ENCODE results near the gene DPYSL5. TPM values are rescaled to one million over a fixed set of nuclear protein-coding genes. Genes with fewer than 3 reads are reported as not detected.

Gene DPYSL5
- total RNA-seq, 1 donor from 2014 or later: not detected

DNA sequence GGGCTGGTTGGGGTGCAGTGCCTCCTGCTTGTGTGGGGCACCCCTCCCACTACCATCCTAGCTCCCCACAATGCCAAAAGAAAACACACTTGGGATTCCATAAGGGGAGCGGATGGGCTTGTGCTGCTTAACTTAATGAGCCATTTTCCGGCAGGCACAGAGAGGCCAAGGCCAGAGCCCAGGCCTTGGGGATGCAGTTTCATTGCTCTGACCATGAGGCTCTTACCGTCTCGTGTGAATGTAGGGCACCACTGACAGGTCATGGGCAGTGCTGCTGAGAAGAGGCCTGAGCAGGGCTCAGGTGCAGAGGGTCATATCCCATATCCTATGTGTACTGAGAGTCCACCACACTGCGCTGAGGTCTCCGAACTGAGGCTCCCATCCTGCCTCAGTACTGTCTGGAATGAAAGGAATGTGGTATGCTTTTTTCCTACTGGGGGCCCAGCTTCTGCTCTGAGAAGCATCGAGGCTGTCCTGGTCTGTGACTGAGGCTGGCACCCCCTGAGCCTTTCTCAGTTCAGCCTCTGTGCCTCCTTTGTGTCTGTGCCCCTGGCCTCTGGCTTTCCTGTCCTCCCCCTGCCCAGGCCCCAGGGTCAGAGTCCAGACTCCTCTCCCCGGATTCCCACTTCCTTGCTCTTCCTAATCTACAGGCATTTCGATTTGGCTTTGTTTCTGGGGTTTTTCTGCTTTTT is 77.3 kb downstream of the DPYSL5 start:
- no peak for DNase-seq (ENCODE audit: low read depth in 2 of 2)

DNA sequence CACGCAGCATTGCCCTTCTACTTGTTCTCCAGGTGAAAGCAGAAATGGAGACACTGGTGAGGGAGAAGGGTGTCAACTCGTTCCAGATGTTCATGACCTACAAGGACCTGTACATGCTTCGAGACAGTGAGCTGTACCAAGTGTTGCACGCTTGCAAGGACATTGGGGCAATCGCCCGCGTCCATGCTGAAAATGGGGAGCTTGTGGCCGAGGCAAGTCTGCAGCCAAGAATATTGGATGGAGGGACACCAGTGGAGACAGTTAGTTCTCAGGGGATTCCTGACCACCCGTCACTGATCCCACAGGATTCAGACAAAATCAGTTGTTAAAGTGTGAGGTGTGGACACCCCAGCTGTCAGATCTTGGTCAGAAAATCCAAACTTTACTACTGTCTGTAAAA is 79.3 kb downstream of the DPYSL5 start:
- no peak for DNase-seq (ENCODE audit: low read depth in 2 of 2)

DNA sequence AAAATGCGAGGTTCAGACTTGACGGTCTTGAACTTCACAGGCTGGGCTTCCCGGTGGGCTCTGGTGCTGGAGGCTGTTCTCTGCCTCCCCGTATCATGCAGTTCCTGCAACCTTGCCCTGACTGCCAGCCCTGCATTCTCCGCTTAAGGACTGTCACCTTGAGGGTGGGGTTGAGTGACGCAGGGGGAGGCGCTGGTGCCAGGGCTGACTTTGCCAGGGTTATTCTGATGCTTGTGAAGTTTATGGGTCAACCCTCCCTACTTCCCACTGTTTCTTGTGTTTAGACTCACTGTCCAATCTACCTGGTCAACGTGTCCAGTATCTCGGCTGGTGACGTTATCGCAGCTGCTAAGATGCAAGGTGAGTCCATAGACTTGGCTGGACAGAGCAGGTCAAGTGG is 85.0 kb downstream of the DPYSL5 start:
- DNase-seq (ENCODE audit: low read depth in 2 of 2): no peak

DNA sequence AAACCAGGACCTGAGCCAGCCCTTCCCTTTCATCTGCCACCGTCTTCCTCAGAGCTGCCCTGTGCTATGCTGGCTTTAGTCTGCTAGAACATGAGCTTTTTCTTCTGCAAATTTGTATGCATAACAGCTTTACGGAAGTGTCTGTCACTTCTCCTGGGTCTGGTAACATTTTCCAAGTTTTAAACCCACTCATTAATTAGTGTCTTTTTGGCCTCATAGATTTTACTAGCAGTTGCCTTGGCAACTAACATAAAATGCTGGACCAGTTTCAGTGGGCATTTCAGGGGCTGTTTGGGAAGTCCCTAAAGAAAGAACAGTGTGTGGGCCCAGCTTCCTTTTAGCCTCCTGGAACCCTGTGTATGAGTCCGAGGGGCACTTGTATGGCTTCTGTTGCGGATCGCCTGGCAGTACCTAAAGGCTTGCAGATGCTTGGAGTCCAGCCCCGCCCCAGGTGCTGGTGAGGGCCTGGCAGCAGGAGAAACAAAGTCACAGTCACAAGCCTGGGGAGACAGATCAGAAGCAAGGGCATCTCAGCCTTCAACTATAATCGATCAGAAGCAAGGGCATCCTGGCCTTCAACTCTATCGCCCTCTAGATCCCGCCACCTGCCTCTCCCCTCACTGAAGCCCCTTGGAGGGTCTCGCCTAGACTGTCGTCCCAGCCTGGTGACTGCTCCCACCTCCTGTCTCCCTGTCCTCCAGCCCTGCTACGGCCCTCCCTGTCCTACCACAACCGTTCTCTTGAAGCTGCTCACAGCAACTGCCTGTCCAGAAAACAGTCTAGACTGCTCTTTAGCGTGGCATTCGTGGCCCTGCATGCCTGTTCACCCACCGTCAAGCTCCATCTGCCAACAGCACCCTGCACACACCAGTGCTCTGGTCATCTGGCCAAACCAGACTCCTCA is 85.8 kb downstream of the DPYSL5 start:
- no peak for DNase-seq (ENCODE audit: low read depth in 2 of 2)

DNA sequence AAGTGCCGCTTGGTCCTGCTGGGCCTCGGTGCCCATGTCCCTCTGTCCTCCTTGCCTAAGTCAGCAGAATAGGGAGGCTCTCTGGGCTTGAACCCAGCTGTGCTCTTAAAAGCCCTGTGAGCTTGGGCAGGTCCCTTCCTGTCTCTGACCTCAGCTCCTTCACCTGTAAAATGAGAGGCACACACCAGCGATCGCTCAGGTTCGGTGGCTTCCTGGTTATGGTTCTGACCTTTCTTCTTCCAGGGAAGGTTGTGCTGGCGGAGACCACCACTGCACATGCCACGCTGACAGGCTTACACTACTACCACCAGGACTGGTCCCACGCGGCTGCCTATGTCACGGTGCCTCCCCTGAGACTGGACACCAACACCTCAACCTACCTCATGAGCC is 86.4 kb downstream of the DPYSL5 start:
- no peak for DNase-seq (ENCODE audit: low read depth in 2 of 2)

DNA sequence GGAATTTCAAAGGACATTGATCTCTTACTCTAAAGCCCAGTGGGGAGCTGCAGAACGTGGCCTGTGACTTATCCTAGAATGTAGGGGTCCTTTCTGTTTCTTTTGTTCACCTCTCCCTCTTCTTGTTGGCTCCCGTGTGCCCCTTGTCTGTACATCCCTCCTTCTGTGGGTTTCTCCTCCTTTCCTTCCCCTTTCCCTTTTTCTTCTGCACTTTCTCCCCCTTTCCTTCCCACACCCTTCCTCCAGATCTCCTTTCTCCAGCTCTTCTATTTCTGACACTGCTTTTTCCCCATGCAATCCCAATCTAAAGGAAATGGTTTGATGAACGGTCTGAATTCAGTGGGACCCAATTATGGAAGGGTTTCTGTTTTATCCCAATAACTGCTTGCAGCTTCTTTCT is 87.1 kb downstream of the DPYSL5 start:
- DNase-seq (ENCODE audit: low read depth in 2 of 2): no peak

DNA sequence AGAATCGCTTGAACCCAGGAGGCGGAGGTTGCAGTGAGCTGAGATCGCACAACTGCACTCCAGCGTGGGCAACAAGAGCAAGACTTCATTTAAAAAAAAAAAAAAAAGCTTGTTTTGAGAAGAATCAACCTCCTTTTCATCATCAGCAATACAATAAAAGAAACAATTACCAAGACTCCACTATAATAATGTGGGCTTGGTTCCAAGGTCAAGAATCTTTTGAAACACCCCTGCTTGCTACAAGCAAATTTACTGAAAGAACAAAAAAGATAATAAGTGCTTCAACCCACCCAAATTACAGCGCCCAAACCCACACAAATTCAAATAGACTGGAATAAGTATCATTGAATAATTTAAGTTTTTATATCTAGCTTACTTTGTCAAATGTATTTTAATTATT is 88.9 kb downstream of the DPYSL5 start:
- DNase-seq (ENCODE audit: low read depth in 2 of 2): no peak

DNA sequence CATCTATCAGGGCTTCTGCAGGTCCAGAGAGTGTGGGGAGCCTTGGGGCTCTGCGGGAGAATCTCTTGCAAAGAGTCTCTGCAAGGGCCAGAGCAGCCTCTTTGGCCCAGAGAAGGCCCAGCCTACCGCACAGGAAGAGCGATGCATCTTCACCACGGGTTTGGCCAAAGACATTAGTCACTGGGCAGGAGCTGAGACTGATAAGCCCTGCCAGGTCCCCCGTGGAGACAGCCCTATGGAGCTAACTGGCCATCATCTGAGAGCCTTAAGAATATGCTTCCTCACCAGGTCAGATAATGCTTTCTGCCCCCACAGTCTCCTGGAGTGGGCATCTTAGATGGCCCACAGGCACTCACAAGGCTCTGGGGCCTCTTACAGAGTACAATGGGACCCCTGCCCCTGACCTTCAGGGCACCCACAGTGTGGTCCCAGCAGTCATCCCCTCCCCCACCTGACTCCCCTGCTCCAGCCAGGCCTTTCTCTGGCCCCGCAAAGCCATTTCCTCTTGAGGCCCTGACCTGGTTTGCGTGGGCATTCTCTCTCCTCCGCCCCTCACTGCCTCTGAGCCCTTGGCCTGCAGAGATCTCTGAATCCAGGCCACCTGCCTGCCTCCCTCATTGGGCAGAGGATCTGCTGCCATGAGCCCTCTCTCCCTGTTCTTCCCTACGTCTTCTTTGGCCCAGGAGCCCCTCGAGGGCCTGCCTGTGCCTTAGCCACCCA is 90.6 kb downstream of the DPYSL5 start:
- no peak for DNase-seq (ENCODE audit: low read depth in 2 of 2)

DNA sequence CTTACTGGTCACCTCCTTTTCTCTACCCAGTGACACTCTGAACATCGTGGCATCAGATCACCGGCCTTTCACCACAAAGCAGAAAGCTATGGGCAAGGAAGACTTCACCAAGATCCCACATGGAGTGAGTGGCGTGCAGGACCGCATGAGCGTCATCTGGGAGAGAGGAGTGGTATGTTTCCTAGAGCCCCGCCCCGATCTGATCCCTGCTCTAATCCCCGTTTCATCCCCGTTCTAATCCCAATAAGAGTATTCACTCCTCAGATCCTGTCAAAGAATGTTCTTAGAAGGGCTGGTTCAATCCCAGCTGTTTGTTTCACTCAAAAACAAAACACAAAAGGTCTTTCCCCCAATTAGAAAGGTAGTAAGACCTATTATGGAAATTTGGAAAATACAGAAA is 92.1 kb downstream of the DPYSL5 start:
- no peak for DNase-seq (ENCODE audit: low read depth in 2 of 2)

DNA sequence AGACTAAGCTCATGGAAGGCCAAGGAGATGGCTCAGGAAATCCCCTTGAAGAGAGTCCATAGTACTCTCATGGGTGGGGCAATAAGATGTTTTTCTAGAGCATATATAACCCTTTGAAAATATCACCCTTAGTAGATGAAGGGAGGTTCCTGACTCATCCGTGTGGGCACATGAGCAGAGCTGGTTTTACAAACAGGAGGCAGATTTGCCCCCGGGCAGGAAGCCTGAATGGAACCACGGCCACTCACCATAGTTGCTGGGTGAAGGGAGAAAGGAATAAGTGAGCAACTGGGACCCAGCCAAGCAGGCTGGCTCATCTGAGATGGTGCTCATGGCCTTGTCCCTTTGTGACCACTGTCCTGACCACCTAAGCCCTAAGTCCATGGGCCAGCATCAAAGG is 93.6 kb downstream of the DPYSL5 start:
- no peak for DNase-seq (ENCODE audit: low read depth in 2 of 2)

DNA sequence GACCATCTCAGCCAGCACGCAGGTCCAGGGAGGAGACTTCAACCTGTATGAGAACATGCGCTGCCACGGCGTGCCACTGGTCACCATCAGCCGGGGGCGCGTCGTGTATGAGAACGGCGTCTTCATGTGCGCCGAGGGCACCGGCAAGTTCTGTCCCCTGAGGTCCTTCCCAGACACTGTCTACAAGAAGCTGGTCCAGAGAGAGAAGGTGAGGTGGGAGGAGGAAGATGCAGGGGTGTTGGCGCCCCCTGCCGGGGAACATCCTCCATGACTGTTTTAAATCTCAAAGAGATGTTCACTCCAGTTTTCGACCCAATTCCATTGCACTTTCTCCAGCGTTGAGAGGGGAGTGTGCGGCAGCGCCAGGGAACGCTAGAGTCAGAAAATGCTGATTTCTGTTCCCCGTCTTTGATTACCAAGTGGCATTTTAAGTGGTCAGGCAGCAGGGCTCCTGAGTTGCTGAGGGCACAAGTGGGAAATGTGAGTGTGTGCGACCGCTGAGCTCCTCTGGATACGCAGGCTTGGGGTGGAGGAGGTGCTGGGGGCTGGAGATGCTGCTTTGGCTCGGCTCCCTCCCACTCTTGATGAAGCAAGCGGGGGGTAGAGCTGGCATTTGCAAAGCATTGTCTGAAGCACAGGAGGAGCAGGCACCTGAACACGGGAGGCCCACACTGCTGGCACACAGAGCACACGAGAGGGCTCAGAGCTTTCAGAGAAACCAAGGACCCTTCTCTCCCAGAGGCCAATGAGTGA is 94.8 kb downstream of the DPYSL5 start:
- DNase-seq (ENCODE audit: low read depth in 2 of 2): peak; percentile 50 to 51

DNA sequence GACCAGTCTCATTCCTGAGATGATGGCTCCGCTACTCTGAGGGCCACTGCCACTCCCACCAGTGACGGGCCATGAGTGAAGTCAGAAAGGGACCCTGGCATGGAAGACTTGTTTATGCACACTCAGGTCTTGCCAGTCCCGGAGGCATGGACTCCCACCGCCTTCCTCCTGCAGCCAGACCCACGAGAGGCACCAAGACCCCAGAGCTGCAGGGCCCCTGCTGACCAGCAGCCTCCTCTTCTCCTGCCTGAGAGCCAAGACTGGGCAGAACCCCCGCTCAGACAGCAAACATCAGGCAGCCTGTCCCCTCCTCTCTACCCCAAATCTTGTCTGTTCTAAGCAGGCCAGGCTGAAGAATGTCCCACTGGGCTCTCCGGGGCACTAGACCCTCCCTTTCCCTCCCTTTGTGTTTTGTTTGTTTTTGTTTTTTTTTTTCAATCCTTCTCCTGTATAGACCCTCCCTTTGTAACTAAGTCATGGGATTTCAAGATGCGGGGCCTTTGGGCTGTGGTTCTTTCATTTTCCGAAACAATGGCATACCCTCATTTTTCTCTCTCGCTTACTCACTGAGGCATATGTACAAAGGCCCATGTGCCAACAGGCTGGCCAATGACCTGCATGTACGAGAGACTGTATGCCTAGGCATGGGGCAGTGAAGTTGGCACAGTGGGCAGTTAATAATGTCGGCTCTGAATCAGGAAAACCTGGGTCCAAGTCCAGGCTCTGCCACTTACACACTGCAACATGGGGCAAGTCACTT is 98.2 kb downstream of the DPYSL5 start:
- no peak for DNase-seq (ENCODE audit: low read depth in 2 of 2)

DNA sequence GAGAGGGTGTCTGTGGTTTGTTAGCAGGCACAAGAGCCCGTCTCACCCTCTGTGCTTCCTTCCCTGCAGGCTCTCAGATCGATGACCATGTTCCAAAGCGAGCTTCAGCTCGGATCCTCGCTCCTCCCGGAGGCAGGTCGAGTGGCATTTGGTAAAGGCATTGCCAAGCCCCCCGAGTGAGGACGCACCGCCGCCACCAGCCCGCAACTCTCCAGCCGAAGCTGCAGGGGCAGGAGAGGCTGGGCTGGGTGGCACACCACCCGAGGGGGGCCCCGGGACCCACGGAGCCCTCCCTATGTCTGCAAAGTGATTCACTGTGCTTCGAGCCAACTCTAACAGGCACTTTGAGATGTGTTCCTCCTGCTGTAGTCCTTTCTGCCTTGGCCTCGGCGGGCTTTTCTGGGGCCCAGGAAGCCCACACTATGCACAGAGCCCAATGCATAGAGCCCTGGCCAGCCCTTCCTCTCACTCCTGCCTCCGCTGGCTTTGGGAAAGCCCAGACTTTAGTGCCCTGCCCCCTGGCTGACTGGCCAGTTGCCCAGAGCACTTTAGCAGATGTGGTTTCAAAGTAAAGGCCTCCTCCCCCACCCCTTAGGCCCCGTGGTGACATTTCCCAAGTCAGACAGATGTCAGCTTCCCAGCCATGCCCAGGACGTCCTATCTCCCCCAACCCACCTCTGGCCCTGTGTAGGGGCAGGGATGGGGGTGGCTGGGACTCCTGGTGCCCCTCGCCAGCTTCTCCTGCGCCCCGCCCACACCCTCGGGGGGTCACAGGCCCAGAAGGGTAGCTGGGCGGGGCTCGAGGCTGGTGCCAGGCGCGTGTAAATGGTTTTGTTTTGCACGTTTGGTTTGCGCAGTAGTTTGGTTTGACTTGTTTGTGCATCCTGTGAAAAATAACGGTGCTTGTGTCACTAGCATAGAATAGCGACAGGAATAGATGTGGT is 99.2 kb downstream of the DPYSL5 start:
- peak in 1 of 2 donors; percentile 32 for DNase-seq (ENCODE audit: low read depth in 2 of 2)

DNA sequence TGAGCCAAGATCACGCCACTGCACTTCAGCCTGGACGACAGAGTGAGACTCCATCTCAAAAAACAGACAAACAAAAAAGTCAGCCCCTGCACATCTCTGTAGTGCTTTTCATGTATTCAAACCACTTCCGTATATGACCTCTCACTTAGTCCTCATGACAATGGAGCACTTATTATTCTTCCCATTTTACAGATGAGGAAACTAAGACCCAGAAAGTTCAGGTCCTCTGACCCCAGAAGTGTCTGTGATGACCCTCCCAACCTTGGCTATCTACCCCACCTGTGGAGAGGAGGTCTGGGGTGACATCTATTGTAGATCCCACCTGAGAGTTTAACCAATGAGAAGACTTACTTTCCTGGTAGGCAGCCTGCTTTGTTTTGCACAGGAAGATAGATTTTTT is 100.9 kb downstream of the DPYSL5 start:
- no peak for DNase-seq (ENCODE audit: low read depth in 2 of 2)

DNA sequence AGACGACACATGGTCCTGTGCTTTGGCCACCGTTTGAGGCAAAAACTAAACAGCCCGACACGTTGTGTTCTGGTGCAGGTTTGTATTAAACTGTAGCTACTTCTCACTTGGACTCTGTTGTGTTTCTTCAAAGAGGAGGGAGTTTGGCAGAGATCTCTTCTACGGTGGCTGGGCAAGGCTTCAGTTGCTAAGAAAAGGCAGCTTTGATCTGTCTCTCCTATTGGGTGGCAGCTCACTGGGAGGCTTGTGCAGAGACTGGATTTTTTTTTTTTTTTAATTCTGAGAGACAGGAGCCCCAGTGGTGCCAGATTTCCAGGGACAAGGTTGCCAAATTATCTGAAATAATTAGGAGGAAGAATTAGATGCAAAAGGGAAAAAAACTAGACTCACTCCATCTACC is 102.3 kb downstream of the DPYSL5 start:
- DNase-seq (ENCODE audit: low read depth in 2 of 2): no peak

DNA sequence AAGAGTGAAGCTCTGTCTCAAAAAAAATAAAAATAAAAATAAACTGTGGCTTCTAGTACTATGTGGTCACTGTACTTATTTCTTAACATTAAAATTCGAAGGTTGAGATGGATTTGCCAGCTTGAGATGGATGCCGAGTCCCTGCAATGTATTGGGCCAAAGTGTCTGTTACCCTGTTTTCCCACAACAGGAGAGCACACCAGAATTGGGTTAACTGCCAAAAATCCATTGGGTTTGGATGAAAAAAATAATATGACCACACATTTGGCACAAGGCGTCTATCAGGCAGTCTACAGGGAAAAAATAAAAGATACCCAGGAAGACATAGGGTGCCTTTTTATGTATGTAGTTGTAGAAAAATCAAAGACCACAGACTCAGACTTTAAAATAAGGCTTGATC is 103.3 kb downstream of the DPYSL5 start:
- no peak for DNase-seq (ENCODE audit: low read depth in 2 of 2)

DNA sequence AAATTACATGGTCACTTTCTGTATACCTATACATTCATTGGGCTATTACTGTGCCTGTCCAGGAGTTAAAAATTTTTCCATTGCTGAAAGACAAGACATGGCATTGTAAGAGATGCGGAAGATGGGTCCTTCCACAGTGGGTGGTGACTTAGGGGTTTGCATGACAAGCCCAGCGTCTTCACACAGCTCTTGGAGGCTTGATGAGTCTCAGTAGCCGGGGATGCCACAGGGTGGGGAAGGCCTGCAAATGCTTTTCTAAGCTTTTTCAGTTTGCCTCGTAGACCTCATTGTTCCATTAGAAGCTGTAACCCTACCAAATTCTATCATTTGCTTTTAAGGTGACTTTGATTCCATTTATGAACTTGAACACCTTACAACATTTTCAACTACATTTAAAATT is 104.4 kb downstream of the DPYSL5 start:
- no peak for DNase-seq (ENCODE audit: low read depth in 2 of 2)

DNA sequence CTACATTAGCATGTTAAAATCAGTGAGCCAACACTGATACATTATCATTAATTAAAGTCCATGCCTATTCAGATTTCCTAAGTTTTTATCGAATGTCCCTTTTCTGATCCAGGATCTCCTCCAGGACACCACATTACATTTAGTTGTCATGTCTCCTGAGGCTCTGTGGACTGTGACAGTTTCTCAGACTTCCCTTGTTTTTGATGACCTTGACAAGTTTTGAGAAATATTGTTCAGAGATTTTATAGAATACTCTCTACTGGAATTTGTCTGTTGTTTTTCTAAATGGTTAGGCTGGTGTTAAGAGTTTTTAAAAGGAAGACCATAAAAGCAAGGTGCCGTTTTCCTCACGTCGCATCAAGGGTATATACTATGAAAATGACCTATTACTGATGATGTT is 106.2 kb downstream of the DPYSL5 start:
- DNase-seq (ENCODE audit: low read depth in 2 of 2): no peak

DNA sequence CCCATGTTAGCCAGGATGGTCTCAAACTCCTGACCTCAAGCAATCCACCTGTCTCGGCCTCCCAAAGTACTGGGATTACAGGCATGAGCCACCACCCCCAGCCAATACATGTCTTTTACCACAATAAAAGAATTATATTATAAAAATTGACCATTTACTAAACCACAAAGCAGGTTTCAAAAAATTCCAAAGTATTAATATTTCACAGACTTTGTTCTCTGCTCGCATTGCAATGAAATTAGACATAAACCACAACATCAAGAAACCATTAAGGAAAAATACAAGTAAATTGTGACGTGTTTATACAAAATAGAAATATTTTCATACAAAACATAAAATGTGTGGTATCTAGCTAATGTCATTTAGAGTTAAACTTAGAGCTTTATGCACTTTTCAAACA is 109.1 kb downstream of the DPYSL5 start:
- DNase-seq (ENCODE audit: low read depth in 2 of 2): no peak

DNA sequence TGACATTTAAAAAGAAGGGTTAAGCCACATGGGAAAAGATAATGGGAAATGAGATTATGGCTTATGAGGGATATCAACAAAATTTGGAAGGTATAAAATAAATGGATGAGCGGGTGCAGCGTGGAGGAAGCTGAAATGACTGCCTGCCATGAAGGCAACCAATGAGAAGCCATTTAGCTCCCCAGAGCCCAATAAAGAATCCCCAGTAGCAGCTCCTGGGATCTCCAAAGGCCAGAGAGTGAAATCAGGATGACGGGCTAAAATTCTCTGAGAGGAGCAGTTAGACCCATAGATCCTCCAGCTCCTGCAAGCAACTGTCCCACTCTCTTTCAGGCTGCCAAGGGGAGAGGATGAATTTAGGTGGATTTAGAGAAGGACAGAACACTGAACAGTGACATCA is 109.6 kb downstream of the DPYSL5 start:
- no peak for DNase-seq (ENCODE audit: low read depth in 2 of 2)

All from lung microvascular endothelial cell (primary cell).